GM23338 (cell line): ENCODE measurements around the gene SLC5A7.

Experiments
- CREB1 ChIP-seq: fragments of 250-450 bp; sonication (Bioruptor Pico); IDR thresholded peaks from 2 replicates; pipeline ENCODE4 v1.5.0; 2020; ENCODE audit warnings: low read depth, mild to moderate bottlenecking, moderate library complexity
- CTCF ChIP-seq, 2 experiments: fragments of 200-600 bp in 1 of 2; sonication (generic) in 1 of 2; conservative IDR thresholded peaks; 2 replicates each; pipeline versions ENCODE4 v1.5.1 to v1.6.1; 2016 to 2017; ENCODE audit warnings: antibody characterized with exemption in 2 of 2, low read depth in 2 of 2, mild to moderate bottlenecking in 2 of 2, moderate library complexity in 1 of 2
- EZH2 ChIP-seq: fragments of 200-600 bp; sonication (generic); IDR thresholded peaks from one replicate; pipeline ENCODE4 v1.8.0; 2017; ENCODE audit warnings: antibody characterized with exemption, mild to moderate bottlenecking, low read depth; ENCODE audit not compliant: unreplicated experiment
- EZH2phosphoT487 ChIP-seq: fragments of 200-600 bp; sonication (generic); IDR thresholded peaks from one replicate; pipeline ENCODE4 v1.8.1; 2018; ENCODE audit warnings: antibody characterized with exemption; ENCODE audit not compliant: unreplicated experiment
- POLR2AphosphoS5 ChIP-seq: IDR thresholded peaks from 2 replicates; pipeline ENCODE4 v1.6.1; 2016; ENCODE audit warnings: antibody characterized with exemption, low read depth
- STAT1 ChIP-seq: IDR thresholded peaks from one replicate; pipeline ENCODE4 v1.6.1; 2016; ENCODE audit warnings: antibody characterized with exemption; ENCODE audit not compliant: unreplicated experiment
- ZNF331 ChIP-seq: fragments of 250-450 bp; sonication (Bioruptor Pico); IDR thresholded peaks from 2 replicates; pipeline ENCODE4 v1.5.0; 2020; ENCODE audit warnings: low read depth, mild to moderate bottlenecking, moderate library complexity

GRCh38 chr2:108034843-108035242 lies 48.5 kb downstream of the SLC5A7 start:
- peak; percentile 21 to 44; a peak in 2 of 4 replicates for TF ChIP-seq CTCF (conservative IDR thresholded peaks at IDR 0.05; ENCODE audit: low read depth in 2 of 2)
- no peak for TF ChIP-seq POLR2AphosphoS5
- no peak for TF ChIP-seq STAT1
- no peak for TF ChIP-seq EZH2
- no peak for TF ChIP-seq EZH2phosphoT487
- TF ChIP-seq CREB1 (CRISPR knock-in tag): no peak
- no peak for TF ChIP-seq ZNF331 (CRISPR knock-in tag)
